CD4-positive, alpha-beta T cell treated with Interleukin-6 at 100 ng/mL for 8 hours (primary cell): ENCODE data around the gene MYORG.
"Not testable (repeated sequence)": the region's sequence is repeated elsewhere in the genome, so short reads cannot be mapped to it uniquely, and the experiment has no call there.

Experiments used
- DNase-seq: peaks from one replicate; pipeline ENCODE4 v3.0.0-alpha.2; 2020; ENCODE audit warnings: mixed read lengths, low spot score

Gene MYORG

DNA sequence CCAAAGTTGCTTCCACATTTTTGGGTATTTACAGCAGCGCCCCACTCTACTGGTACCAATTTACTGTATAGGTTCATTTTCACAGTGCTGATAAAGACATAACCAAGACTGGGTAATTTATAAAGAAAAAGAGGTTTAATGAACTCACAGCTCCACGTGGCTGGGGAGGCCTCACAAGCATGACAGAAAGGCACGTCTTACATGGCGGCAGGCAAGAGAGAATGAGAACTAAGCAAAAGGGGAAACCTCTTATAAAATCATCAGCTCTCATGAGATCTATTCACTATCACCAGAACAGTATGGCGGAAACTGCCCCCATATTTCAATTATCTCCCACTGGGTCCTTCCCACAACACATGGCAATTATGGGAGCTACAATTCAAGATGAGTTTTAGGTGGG lies 7.9 kb downstream of the MYORG start:
- DNase-seq, result not testable (repeated sequence)

DNA sequence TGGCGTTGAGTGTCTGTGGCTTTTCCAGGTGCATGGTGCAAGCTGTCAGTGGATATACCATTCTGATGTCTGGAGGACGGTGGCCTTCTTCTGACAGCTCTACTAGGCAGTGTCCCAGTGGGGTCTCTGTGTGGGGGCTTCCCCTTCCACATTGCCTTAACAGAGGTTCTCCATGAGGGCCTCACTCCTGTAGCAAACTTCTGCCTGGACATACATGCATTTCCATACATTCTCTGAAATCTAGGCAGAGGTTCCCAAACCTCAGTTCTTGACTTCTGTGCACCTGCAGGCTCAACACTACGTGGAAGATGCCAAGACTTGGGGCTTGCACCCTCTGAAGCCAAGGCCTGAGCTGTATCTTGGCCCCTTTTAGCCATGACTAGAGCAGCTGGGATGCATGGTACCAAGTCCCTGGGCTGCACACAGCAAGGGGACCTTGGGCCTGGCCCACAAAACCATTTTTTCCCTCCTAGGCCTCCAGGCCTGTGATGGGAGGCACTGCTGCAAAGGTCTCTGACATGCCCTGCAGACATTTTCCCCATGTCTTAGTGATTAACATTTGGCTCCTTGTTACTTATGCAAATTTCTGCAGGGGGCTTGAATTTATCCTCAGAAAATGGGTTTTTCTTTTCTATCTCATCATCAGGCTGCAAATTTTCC lies 8.8 kb downstream of the MYORG start:
- DNase-seq, result not testable (repeated sequence)

DNA sequence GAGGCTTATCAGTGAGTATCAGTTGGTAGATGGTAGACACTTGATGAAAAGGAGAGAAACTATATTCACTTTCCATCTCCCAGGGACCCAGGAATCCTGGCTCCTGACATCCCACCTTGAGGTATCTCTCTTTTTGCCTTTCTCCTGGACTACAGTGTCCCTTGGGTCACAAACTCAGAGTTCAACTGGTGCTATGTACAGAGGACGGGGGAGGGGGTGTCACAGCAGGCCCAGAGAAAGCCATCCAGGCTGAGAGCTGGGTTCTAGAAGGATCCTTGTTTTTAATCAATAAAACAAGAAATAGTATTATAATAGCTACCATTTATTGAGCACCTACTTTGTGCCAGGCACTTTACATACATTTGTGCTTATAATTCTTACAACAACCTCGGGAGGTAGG lies 10.3 kb downstream of the MYORG start:
- no peak for DNase-seq

DNA sequence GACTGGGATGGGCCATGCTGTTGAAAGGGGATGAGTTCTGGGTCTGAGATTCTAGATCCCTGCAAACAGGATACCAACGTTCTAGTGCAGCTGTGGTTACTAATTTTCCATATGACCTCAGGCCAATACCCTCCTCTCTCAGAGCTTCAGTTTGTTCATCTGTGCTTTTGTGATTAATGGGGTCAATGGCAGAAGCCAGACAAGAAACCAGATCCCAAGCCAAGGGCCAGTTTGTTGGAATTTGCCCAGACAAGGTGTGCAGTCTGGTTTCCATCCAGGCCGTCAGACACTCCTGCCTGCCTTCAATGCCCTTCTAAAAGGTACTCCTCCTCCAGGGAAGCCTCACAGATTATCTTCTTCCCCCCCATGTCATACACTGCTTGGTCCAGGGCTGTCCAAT lies 11.4 kb downstream of the MYORG start:
- DNase-seq, result no peak

DNA sequence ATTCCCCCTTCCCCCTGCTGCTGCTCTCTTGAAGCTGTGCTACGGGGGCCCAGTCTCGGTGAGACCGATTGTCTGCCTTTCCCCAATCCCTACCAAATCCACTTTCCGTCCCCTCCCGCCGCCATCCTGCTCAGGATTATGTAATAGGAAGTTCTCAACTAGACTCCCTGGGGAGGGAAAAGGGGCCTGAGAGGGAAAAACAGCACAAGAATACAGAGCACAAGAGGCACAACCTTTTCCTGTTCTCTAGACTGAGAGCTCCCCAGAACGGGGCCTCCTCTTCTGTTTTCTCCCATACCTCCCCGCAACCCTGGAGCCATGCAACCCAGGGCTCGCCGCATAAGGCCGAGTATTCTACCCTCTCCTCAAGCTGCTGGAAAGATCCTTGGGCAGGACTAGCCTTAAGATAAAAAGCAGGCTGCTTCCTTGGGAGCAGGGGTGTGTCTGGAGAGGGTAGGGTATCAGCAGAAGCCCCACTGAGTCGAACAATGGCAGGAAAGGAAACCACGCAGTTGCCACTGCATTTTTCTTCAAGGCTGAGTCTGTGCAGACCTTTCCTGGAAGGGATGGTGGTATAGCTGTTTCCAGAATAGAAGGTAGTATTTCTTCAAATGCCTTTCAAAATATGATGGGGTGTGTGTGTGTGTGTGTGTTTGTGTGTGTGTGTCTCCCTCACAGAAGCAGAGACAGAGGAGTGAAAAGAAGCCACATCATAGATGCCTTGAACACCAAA lies 12.9 kb downstream of the MYORG start:
- DNase-seq, result no peak

DNA sequence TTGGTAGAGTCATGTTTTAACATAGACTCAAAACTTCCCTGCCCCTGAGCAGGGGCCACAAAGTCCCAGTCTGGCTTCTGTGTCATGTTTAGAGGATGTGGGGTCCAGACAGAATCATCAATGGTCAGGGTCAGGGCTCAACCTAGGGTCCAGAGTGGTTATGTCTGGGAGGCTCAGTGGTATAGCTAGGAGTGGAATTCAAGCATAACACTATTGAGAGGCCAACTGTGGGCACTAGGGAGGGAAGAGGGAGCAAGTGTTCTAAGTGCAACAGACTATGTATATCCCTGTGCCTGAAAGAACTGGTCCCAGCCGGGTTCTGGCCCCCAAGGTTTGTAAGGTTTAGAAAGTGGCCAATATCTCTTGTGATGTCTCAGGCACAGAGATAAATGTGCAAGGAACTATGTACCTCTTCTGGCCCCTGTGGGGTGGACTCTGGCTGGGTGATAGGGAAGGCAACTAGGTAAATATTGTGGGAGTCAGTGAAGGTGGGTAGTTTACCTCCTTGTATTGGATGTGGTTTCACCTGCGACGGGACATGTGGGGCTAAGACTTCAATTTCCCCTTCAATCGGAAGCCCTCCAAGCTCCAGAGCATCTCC lies 14.0 kb downstream of the MYORG start:
- DNase-seq, result no peak

DNA sequence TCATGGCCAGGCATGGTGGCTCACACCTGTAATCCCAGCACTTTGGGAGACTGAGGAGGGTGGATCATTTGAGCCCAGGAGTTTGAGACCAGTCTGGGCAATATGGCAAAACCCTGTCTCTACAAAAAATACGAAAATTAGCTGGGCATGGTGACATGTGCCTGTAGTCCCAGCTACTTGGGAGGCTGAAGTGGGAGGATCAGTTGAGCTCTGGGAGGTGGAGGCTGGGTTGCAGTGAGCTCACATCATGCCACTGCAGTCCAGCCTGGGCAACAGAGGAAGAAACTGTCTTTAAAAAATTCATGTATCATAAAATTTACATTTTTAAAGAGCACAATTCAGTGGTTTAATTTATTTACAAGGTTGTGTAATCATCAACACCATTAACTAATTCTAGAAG lies 23.7 kb downstream of the MYORG start:
- DNase-seq, result not testable (repeated sequence)

DNA sequence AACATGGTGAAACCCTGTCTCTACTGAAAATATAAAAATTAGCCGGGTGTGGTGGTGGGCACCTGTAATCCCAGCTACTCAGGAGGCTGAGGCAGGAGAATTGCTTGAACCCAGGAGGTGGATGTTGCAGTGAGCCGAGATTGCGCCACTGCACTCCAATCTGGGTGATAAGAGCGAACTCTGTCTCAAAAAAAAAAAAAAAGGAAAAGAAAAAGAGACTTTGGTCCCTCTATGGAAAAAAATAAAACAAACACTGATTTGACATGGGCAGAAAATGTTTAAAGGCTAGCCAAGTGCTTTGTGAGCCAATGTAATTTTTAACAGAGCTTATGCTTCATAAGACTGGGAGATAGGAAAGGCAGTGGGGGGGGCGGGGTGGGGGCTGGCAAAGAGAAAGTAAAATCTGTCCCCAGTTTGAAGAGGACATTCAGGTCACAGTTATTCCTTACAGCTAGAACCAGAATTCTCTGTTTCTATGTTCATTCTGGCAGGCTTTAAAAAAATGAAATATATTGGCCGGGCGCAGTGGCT lies 24.5 kb downstream of the MYORG start:
- DNase-seq, result not testable (repeated sequence)

DNA sequence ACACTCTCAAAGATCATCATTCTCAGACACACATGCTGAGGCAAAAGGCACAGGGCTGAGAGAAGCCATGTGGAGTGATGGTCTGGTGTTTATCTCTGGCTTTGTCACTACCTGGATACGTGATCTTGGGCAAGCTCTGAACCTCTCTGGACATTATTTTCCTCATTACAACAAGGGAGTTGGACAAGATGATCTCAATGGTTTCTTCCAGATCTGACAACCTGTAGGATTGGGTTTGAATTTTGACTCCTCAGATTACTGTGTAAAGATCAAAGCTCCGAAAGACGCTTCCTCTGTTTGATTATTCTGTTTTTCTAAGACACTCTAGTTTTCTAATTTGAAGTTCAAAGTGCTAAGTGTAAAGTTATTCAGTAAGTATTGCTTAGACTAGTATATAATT lies 27.4 kb downstream of the MYORG start:
- DNase-seq, result no peak

DNA sequence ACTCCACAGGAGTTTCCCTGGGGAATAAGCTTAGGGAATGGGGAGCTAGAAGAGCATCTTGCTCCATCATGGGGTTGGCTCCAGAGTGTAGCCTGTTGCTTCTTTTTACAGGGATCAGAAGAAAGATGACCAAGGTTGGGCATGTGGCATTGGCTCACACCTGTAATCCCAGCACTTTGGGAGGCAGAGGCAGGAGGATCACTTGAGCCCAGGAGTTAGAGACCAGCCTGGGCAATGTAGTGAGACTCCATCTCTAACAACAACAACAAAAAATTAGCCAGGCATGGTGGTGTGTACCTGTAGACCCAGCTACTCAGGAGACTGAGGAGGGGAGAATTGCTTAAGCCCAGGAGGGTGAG lies 28.9 kb downstream of the MYORG start:
- DNase-seq, result no peak

DNA sequence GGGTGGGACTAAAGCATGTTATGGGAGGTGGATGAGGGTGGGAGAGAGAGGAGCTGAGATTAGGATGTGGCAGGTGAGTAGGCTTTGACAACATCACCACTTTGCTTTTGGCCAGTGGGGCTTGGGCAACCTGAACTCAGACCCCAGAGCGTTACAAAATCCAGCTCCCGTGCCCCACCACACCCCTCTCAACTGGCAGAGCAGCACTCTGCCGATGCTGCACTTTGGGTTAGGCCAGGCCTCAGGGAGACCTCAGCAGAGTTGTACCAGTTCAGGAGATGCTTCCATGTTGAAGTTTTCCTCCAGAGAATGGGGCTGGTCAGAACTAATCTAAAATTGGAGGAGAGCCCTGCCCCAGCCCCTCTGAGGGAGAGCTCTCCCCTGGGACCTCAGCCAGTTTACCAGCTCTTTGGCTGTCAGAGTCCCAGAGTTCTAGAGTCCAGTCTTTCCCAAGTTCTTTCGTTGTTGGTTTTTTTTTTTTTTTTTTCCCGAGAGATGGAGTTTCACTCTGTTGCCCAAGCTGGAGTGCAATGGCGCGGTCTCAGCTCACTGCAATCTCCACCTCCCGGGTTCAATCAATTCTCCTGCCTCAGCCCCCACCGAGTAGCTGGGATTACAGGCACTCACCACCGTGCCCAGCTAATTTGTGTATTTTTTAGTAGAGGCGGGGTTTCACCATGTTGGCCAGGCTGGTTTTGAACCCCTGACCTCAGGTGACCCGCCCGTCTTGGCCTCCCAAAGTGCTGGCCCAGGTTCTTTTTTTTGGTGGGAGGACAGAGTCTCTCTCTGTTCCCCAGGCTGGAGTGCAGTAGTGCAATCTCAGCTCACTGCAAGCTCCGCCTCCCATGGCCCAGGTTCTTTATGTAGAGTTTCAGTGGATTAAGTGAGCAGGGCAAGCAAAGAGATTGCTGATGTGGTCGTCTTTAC lies 29.6 kb downstream of the MYORG start:
- DNase-seq, result no peak

DNA sequence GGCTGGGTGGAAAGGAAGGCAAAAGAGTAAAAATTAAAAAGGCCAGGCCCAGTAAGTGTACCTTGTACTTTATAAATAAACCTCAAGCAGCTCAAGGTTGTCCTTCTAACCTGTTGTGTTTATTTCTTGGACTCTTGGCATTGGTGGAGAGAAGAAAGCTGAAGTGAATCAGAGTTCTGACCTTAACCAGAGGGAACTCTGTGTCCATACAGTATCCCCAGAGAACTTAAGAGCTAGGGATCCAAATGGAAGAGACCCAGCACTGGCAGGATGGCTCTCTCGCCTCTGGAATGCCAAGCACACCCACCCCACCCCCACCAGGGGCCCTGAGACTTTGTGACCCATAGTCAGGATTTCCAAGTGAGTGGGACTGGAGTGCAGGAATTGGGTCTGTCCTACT lies 33.1 kb downstream of the MYORG start:
- DNase-seq, result no peak

DNA sequence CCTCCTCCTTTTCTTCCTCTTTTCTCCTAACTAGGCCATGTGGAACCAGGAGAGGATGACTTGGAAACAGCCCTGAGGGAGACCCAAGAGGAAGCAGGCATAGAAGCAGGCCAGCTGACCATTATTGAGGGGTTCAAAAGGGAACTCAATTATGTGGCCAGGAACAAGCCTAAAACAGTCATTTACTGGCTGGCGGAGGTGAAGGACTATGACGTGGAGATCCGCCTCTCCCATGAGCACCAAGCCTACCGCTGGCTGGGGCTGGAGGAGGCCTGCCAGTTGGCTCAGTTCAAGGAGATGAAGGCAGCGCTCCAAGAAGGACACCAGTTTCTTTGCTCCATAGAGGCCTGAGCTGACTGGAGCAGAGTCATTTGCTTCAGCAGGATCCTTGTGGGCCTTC lies 33.6 kb downstream of the MYORG start:
- DNase-seq, result no peak

DNA sequence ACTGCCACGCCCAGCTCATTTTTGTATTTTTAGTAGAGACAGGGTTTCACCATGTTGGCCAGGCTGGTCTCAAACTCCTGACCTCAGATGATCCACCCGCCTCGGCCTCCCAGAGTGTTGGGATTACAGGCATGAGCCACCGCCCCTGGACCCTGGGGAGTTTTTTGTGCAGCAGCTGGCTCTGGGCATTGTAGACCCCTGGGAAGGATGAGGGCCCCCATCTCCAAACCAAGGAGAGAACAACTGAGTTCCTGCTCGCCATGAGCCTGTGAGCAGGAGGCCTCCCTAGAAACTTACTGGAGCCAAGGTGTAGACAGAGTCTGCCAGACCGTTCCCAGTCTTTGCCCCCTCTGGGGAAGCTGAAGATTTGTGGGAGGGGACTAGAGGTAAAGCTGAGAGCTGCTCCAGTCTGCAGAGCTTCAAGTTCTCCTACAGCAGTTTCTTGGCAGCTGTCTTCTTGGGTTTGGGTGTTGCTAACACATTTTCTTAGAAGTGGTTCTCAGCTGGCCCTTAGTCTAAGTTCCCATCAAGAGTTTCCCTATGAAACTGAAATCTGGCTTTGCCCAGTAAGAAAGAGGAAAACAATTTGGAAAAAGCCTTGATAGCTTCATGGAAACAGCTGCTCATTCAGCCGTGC lies 34.9 kb downstream of the MYORG start:
- DNase-seq, result no peak

DNA sequence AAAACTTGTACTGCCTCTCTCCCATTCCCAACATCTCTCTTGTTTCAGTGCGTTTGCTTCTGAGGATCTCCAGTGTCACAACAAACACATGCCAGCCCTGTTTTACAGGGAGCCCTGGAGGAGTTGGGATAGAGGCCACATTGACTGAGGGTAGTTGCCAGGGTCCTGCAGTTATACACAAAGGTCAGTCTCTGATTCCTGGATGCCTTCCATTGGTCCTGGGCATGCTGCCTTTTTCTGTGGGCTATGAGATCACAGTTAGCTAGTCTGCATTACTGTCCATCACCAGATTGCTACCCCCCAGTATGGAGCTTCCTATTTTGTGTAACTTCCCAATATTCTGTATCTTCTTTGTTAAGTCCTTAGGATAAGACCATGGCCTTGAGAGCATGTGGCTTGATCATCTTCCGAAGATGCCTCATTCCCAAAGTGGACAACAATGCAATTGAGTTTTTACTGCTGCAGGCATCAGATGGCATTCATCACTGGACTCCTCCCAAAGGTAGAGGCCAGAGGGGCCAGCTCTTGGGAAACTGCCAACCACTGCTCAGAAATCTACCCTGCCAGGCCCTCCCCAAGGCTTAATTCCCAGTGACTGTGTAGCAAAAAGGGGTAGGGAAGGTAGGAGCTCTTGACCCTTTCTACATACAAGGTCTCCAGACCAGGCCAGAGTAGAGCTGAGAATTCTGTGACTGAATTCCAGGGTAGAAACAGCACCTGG lies 37.9 kb downstream of the MYORG start:
- DNase-seq, result no peak

DNA sequence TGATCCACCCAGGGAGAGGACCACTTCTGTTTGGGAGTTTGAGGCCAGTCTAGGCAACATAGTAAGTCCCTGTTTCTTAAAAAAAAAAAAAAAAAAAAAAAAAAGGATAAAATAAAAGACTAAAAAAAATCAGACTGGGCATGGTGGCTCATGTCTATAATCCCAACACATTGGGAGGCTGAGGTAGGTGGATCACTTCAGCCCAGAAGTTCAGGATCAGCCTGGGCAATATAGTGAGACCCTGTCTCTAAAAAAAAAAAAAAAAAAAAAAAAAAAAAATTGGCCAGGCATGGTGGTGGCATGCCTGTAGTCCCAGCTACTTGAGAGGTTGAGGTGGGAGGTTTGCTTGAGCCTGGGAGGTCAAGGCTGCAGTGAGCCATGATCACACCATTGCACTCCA lies 38.6 kb downstream of the MYORG start:
- not testable (repeated sequence) for DNase-seq

DNA sequence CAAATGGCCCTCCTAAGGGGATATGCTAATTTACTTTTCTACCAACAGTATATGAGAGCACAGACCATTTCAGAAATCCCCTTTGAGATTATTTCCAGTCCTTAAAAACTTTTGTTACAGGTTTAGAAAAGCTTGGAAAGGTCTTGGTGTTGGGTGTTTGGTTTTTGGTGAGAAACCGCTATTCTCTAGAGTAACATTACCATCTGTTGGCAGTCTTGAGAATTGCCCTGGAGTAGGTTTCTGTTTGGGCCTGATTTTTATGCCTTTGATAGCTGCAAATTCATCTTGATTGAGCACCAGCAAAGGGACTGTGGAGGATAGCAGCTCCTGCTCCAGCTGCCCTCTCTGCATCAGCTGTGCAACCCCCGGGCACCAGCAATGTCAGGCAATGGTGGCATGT lies 39.3 kb downstream of the MYORG start:
- no peak for DNase-seq

DNA sequence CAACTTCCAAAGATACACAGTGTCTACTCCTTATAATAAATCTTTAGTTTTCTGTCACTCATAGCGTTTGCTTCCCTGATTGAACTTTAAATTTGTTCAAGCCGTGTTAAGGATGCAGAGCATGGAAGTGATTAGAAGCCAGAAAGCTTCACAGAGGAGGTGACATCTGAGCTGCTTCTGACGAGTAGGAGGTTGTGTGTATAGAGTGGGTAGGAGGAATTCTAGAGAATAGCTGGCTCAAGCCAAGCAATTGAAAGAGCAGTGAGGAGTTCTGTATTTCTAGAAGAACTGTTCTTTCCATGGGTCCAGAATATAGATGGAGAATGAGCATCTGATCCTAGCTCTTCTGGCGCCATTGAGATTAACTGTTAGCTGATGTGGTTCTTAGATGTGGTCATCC lies 41.3 kb downstream of the MYORG start:
- no peak for DNase-seq

DNA sequence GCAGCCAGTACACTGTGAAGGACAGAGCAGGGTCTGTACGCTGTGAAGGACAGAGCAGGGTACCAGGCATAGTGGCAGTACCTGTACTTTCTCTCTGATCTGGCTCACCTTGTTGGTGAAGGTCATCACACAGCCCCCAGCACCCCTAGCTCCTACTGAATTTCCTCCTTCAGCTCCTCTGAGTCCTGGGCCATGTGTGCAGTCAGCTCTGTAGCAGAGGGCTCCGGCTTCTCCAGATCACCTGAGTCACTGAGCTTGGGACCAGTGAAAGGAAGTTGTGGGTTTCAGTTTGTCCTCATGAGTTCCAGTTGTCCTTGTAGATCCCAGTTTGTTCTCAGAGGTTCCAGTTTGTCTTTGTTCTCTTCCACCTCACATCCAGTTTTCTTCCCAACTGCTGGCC lies 41.8 kb downstream of the MYORG start:
- DNase-seq, result no peak

DNA sequence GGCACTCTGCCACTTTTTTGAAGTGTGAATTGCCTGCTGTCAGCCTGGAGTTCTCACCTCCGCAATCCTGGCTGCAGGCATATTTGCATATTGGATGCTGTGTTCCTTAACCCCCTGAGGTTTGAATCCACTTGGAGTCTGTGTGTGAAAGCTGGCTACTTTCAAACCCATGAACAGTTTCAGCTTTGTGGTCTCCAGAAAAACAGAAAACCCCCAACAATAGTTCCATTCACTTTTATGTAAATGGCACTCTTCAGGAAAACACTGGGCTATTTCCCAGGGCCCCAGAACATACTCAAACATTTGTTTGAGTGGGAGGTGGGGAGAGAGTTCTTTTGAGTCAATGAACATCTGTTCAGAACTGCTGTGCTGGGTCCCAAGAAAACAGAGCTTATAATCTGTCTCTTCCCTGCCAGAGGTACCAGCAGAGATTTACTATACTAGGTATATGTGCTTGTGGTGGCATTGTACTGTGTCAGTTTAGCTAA lies 42.3 kb downstream of the MYORG start:
- DNase-seq, result no peak

DNA sequence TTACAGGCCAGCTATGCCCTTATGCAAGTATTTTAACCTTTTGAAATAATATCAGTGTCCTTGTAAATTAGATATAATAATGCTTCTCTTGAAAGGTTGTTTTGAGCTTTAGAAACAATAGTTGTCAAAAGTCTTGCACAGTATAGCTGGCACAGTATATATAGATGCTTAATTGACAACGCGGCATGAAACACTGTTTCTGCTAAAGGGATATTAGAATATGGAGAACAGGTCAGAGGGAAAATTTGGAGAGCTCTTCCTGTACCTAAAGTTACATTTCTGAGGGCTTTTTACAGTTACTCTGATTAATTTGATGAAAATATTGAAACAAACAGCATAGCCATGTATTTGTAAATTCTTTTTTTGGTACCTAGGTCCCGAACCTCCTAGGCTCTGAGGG lies 42.9 kb downstream of the MYORG start:
- DNase-seq, result no peak
